Endometrium (tissue), 2 donors: ENCODE results near the gene FAM210B.
A peak's percentile ranks its signal among the peaks of the same experiment; 100 is the strongest.
"Not testable (repeated sequence)": the region's sequence is repeated elsewhere in the genome, so short reads cannot be mapped to it uniquely, and the experiment has no call there.

Experiments used
- FAIRE-seq: peaks from 2 replicates; lab custom pipeline; 2012; peaks lifted over from hg19 to GRCh38; lab: Jason Lieb, UNC
- donor health status: control.
- donor health status: control.

FAM210B gene

GRCh38 chr20:56361900-56362299, 3.1 kb downstream of the FAM210B start:
- no peak for FAIRE-seq

GRCh38 chr20:56362833-56363413, 4.1 kb downstream of the FAM210B start:
- no peak for FAIRE-seq

GRCh38 chr20:56363491-56363890, 4.7 kb downstream of the FAM210B start:
- no peak for FAIRE-seq

GRCh38 chr20:56368351-56369134, 9.8 kb downstream of the FAM210B start:
- no peak for FAIRE-seq

- FAIRE-seq: no peak
Measured at GRCh38 chr20:56369179-56369578, 10.4 kb downstream of the FAM210B start.

- no peak for FAIRE-seq
Measured at GRCh38 chr20:56371977-56372376, 13.2 kb downstream of the FAM210B start.

GRCh38 chr20:56372850-56373249, 14.1 kb downstream of the FAM210B start:
- no peak for FAIRE-seq

GRCh38 chr20:56373942-56374341, 15.2 kb downstream of the FAM210B start:
- no peak for FAIRE-seq

GRCh38 chr20:56376331-56376730, 17.6 kb downstream of the FAM210B start:
- no peak for FAIRE-seq

GRCh38 chr20:56378386-56378785, 19.6 kb downstream of the FAM210B start:
- no peak for FAIRE-seq

- no peak for FAIRE-seq
Measured at GRCh38 chr20:56380375-56380774, 21.6 kb downstream of the FAM210B start.

GRCh38 chr20:56381501-56381900, 22.7 kb downstream of the FAM210B start:
- no peak for FAIRE-seq

- no peak for FAIRE-seq
Measured at GRCh38 chr20:56382696-56383095, 23.9 kb downstream of the FAM210B start.

- no peak for FAIRE-seq
Measured at GRCh38 chr20:56383334-56383733, 24.6 kb downstream of the FAM210B start.

- FAIRE-seq: no peak
Measured at GRCh38 chr20:56385130-56385529, 26.4 kb downstream of the FAM210B start.

GRCh38 chr20:56386219-56386618, 27.4 kb downstream of the FAM210B start:
- FAIRE-seq: no peak

GRCh38 chr20:56388882-56389281, 30.1 kb downstream of the FAM210B start:
- FAIRE-seq: no peak

- FAIRE-seq: no peak
Measured at GRCh38 chr20:56389807-56390206, 31.0 kb downstream of the FAM210B start.

GRCh38 chr20:56390396-56390795, 31.6 kb downstream of the FAM210B start:
- FAIRE-seq: not testable (repeated sequence)

- no peak for FAIRE-seq
Measured at GRCh38 chr20:56391037-56391436, 32.3 kb downstream of the FAM210B start.

GRCh38 chr20:56391596-56392131, 32.9 kb downstream of the FAM210B start:
- no peak for FAIRE-seq

GRCh38 chr20:56392132-56392880, 33.5 kb downstream of the FAM210B start, which contains the start of the genes AURKA and CSTF1:
Gene AURKA, minus strand, starts transcription at chr20:56392215. Its CDS starts 4,018 bp downstream, at chr20:56388197.
Gene CSTF1, plus strand, starts transcription at chr20:56392645. Its CDS starts 2,908 bp downstream, at chr20:56395553.
- FAIRE-seq: peak; percentile 95
